Measurements from ENCODE around the gene VTN. TPM values are rescaled to one million over a fixed set of nuclear protein-coding genes. Genes with fewer than 3 reads are reported as not detected.

VTN gene
- total and polyA plus RNA-seq, 2 experiments from 2014 or later: 0.34 TPM; not detected in 1

DNA sequence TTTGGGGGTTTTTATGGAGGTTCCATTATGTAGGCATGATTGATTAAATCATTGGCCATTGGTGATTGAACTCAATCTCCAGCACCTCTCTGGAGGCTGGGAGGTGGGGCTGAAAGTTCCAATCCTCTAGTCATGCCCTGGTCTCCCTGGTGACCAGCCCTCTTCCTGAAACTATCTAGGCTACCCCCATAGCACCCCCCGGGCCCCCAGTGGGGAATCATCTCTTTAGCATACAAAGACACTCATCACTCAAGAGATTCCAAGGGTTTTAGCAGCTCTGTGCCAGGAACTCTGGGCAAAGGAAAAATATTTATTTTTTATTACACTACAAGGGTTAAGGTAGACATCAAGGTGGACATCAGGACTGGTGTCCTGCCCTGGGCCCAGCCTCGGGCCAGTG, 25.3 kb upstream of the VTN start:
- TF ChIP-seq EZH2 (IDR thresholded peaks at IDR 0.05; ENCODE audit: insufficient read depth, poor library complexity, severe bottlenecking): no peak
- TF ChIP-seq EZH2phosphoT487 (IDR thresholded peaks at IDR 0.05; ENCODE audit: insufficient read depth, low read depth): no peak
- Histone ChIP-seq H3K4me1 (ENCODE audit: insufficient read depth) (peaks cover 17% of the 10 kb centered on the region), H3K36me3 (ENCODE audit: low read depth) (no peaks in the 10 kb centered on the region; the same call in 1 of the 2 replicates), H3K27me3 (replicated peaks; ENCODE audit: insufficient read depth) (no peaks in the 10 kb centered on the region), H3K4me2 (ENCODE audit: unreplicated experiment) (no peak overlapping the region), H3K79me2 (ENCODE audit: insufficient read depth) (no peaks in the 10 kb centered on the region), H3F3A (ENCODE audit: insufficient read depth) (peaks cover 13% of the 10 kb centered on the region), H3K9ac (no peak overlapping the region), H2AFZ (no peak overlapping the region), H3K9me2 (ENCODE audit: insufficient read depth) (no peaks in the 10 kb centered on the region), H3K9me3 (ENCODE audit: low read depth) (no peaks in the 10 kb centered on the region), H4K20me1 (ENCODE audit: insufficient read depth) (no peaks in the 10 kb centered on the region), H3K27ac (no peak overlapping the region), H3K4me3 (no peak overlapping the region)
- no peak for DNase-seq
- WGBS, 2 experiments (ENCODE audit: low coverage in 1 of 2, low lambda C conversion rate in 2 of 2, missing lambda C conversion rate in 2 of 2): 61 to 86% methylated on average over 2 of the region's 2 CpGs
- in situ Hi-C loops (cut with MboI): no loop called here

DNA sequence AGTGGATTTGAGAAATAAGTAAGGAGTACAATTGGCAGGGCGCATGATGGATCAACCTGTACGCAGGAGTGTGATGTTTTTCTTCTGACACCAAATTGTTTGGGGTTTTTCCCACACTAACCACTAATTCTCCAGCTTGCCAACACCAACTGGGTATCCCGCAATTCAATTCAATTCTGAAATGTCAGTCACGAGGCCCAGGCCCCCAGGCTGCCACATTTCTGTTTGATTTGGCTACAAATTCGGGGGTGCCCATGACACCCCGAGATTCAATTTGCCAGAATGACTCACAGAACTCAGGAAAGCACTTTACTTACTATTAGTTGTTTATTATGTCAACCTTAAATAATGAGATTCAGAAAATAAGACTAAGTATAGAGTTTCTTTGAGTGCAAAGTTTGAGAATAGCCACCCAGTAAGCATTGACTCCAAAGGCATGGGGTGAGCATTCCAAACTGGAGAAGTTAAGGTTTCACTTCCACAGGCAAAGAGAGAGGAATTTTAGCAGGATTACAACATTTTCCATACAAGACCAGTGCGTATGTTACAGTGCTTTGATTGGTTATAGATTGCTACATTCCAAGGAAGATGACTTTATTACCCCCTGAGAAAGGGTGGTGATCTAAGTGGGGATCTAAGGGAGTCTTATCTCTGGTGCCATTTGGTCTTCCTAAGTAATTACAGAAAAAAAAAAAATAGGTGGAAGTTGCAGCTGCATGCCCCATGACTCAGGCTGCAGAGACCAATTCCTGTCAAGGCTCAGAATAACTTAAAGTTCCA, 24.4 kb upstream of the VTN start:
- no peak overlapping the region for H3K9ac ChIP-seq
- in situ Hi-C loops (cut with MboI): no loop called here
- no peaks in the 10 kb centered on the region; the same call in 1 of the 2 replicates for H3K36me3 ChIP-seq (ENCODE audit: low read depth)
- no peaks in the 10 kb centered on the region for H3K79me2 ChIP-seq (ENCODE audit: insufficient read depth)
- no peaks in the 10 kb centered on the region for H4K20me1 ChIP-seq (ENCODE audit: insufficient read depth)
- 81 to 83% methylated on average over 7 of the region's 7 CpGs for WGBS, 2 experiments (ENCODE audit: low coverage in 1 of 2, low lambda C conversion rate in 2 of 2, missing lambda C conversion rate in 2 of 2)
- H3K4me1 ChIP-seq (ENCODE audit: insufficient read depth): peaks cover 17% of the 10 kb centered on the region
- H3K4me2 ChIP-seq (ENCODE audit: unreplicated experiment): no peak overlapping the region
- H3K27ac ChIP-seq: no peak overlapping the region
- no peak overlapping the region for H3K4me3 ChIP-seq
- no peak for TF ChIP-seq EZH2phosphoT487 (IDR thresholded peaks at IDR 0.05; ENCODE audit: insufficient read depth, low read depth)
- TF ChIP-seq EZH2 (IDR thresholded peaks at IDR 0.05; ENCODE audit: insufficient read depth, poor library complexity, severe bottlenecking): no peak
- H2AFZ ChIP-seq: no peak overlapping the region
- DNase-seq: peak; percentile 55
- no peaks in the 10 kb centered on the region for H3K27me3 ChIP-seq (replicated peaks; ENCODE audit: insufficient read depth)
- peaks cover 13% of the 10 kb centered on the region for H3F3A ChIP-seq (ENCODE audit: insufficient read depth)
- no peaks in the 10 kb centered on the region for H3K9me2 ChIP-seq (ENCODE audit: insufficient read depth)
- no peaks in the 10 kb centered on the region for H3K9me3 ChIP-seq (ENCODE audit: low read depth)

DNA sequence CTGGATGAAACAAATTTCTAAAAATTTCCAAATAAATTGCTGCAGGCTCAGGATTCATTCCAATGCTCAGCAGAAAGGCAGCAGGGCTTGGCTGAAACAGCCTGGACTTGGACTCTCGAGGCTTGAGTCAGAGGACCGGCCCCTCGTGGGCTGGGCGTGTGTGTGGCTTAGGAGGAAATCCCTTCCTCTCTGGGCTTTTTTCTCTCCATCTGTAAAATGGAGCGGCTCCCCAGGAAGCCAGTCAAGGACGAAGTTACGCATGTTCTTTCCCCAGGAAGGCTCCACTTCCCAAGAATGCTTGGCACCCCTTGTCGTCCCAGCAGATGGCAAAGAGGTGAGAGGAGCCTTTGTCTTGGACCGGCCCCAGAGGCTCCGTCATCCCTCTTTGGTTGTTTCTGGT, 22.4 kb upstream of the VTN start:
- Histone ChIP-seq H3K9ac (no peak overlapping the region), H3K27me3 (replicated peaks; ENCODE audit: insufficient read depth) (no peaks in the 10 kb centered on the region), H3K9me2 (ENCODE audit: insufficient read depth) (no peaks in the 10 kb centered on the region), H3K4me2 (ENCODE audit: unreplicated experiment) (no peak overlapping the region), H3K36me3 (ENCODE audit: low read depth) (peaks cover 8% of the 10 kb centered on the region; the same call in 1 of the 2 replicates), H3F3A (ENCODE audit: insufficient read depth) (peaks cover 13% of the 10 kb centered on the region), H3K4me3 (no peak overlapping the region), H2AFZ (no peak overlapping the region; the same call in 1 of the 2 replicates), H3K27ac (no peak overlapping the region), H3K9me3 (ENCODE audit: low read depth) (no peaks in the 10 kb centered on the region), H3K4me1 (ENCODE audit: insufficient read depth) (peaks cover 12% of the 10 kb centered on the region), H4K20me1 (ENCODE audit: insufficient read depth) (no peaks in the 10 kb centered on the region), H3K79me2 (ENCODE audit: insufficient read depth) (no peaks in the 10 kb centered on the region)
- in situ Hi-C loops (cut with MboI): no loop called here
- WGBS, 2 experiments (ENCODE audit: low coverage in 1 of 2, low lambda C conversion rate in 2 of 2, missing lambda C conversion rate in 2 of 2): 21 to 29% methylated on average over 10 of the region's 10 CpGs
- TF ChIP-seq EZH2phosphoT487 (IDR thresholded peaks at IDR 0.05; ENCODE audit: insufficient read depth, low read depth) (no peak), EZH2 (IDR thresholded peaks at IDR 0.05; ENCODE audit: insufficient read depth, poor library complexity, severe bottlenecking) (no peak)
- DNase-seq: peak; percentile 76

- H3F3A ChIP-seq (ENCODE audit: insufficient read depth): peaks cover 13% of the 10 kb centered on the region
- WGBS, 2 experiments (ENCODE audit: low coverage in 1 of 2, low lambda C conversion rate in 2 of 2, missing lambda C conversion rate in 2 of 2): 62 to 75% methylated on average over 2 of the region's 2 CpGs
- in situ Hi-C loops (cut with MboI): no loop called here
- TF ChIP-seq EZH2 (IDR thresholded peaks at IDR 0.05; ENCODE audit: insufficient read depth, poor library complexity, severe bottlenecking): no peak
- TF ChIP-seq EZH2phosphoT487 (IDR thresholded peaks at IDR 0.05; ENCODE audit: insufficient read depth, low read depth): no peak
- no peak overlapping the region for H2AFZ ChIP-seq
- no peaks in the 10 kb centered on the region for H3K9me3 ChIP-seq (ENCODE audit: low read depth)
- peaks cover 12% of the 10 kb centered on the region for H3K4me1 ChIP-seq (ENCODE audit: insufficient read depth)
- no peak overlapping the region for H3K4me2 ChIP-seq (ENCODE audit: unreplicated experiment)
- H3K9ac ChIP-seq: no peak overlapping the region
- peaks cover 8% of the 10 kb centered on the region; the same call in 1 of the 2 replicates for H3K36me3 ChIP-seq (ENCODE audit: low read depth)
- no peaks in the 10 kb centered on the region for H3K9me2 ChIP-seq (ENCODE audit: insufficient read depth)
- no peak overlapping the region for H3K4me3 ChIP-seq
- H4K20me1 ChIP-seq (ENCODE audit: insufficient read depth): no peaks in the 10 kb centered on the region
- DNase-seq: no peak
- H3K27me3 ChIP-seq (replicated peaks; ENCODE audit: insufficient read depth): no peaks in the 10 kb centered on the region
- no peaks in the 10 kb centered on the region for H3K79me2 ChIP-seq (ENCODE audit: insufficient read depth)
- H3K27ac ChIP-seq: no peak overlapping the region
Observed at GRCh38 chr17:28391401-28391800, 21.3 kb upstream of the VTN start.

Measured in GM23248 (cell line).